Hepatocyte (in vitro differentiated cells): ENCODE measurements around the gene CHD9.

Experiments used
- EZH2 ChIP-seq: fragments of 200-600 bp; sonication (generic); IDR thresholded peaks from 2 replicates; pipeline ENCODE4 v1.6.1; 2016; ENCODE audit warnings: antibody characterized with exemption, mild to moderate bottlenecking, borderline replicate concordance
- TF ChIP-seq, protein P1 (sequence below): fragments of 200-600 bp; sonication (generic); IDR thresholded peaks from 2 replicates; pipeline ENCODE4 v1.5.1; 2016; ENCODE audit warnings: antibody characterized with exemption, mild to moderate bottlenecking; ENCODE audit not compliant: poor library complexity

- TF ChIP-seq, protein P1, sequence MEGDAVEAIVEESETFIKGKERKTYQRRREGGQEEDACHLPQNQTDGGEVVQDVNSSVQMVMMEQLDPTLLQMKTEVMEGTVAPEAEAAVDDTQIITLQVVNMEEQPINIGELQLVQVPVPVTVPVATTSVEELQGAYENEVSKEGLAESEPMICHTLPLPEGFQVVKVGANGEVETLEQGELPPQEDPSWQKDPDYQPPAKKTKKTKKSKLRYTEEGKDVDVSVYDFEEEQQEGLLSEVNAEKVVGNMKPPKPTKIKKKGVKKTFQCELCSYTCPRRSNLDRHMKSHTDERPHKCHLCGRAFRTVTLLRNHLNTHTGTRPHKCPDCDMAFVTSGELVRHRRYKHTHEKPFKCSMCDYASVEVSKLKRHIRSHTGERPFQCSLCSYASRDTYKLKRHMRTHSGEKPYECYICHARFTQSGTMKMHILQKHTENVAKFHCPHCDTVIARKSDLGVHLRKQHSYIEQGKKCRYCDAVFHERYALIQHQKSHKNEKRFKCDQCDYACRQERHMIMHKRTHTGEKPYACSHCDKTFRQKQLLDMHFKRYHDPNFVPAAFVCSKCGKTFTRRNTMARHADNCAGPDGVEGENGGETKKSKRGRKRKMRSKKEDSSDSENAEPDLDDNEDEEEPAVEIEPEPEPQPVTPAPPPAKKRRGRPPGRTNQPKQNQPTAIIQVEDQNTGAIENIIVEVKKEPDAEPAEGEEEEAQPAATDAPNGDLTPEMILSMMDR, result no peak
- TF ChIP-seq EZH2, result no peak
These were observed 60.3 kb downstream of the CHD9 start for GRCh38 chr16:53115047-53115446.
